GM10266 (cell line): ENCODE results near the gene ZBTB26.

ENCODE experiments used
- DNase-seq: peaks from one replicate; pipeline ENCODE4 v3.0.0; 2012; ENCODE audit errors: extremely low spot score
- TF ChIP-seq, protein P1 (sequence below): IDR thresholded peaks from 2 replicates; pipeline ENCODE4 v1.5.1; 2012; ENCODE audit warnings: mild to moderate bottlenecking, low read depth; ENCODE audit not compliant: control insufficient read depth, insufficient read depth; ENCODE audit errors: missing control alignments

Gene ZBTB26

DNA sequence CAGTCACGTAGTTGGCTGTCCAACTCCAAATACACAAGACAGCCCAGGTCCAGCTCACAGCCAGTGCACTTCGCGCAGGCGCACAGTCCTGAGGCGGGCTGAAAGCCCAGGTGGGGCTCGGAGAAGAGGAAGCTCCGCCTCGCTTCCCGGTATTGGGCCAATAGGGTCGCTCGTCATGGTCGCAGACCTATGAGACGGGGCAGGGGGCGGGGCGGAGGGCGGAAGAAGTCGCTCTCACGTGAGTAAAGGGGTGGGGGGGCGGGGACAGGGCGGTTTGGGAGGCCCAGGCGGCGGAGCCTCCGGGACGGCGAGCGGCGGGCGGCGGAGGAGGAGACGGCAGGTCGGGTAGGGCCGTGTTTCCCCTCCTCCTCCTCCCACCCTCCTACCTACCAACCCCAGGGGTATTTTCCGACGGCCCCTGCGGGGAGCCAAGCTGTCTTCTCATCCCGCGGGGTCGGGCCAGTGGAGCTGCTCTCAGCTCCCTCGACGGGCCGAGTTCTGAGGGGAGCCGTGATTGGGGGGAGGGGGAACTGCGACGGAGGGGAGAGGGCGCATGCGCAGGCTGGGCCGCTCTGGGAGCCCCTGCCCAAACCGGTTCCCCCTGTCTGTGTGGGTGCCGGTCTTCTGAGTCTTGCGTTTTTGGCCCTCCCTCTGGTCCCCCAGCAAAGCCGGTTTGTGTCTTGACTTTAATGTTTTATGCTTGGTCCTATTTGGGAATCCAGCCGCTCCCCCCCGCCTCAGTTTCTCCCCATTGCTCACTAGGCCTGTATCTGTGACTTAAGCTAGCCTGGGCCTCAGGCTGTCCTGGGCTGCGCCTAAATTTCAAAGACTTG lies 9.7 kb upstream of the ZBTB26 start, which contains the start of gene RABGAP1:
TSS of gene RABGAP1 (plus strand) at position 272 of the 833 bp plus-strand sequence. CDS start 16,040 bp downstream, outside the sequence.
- TF ChIP-seq, protein P1, sequence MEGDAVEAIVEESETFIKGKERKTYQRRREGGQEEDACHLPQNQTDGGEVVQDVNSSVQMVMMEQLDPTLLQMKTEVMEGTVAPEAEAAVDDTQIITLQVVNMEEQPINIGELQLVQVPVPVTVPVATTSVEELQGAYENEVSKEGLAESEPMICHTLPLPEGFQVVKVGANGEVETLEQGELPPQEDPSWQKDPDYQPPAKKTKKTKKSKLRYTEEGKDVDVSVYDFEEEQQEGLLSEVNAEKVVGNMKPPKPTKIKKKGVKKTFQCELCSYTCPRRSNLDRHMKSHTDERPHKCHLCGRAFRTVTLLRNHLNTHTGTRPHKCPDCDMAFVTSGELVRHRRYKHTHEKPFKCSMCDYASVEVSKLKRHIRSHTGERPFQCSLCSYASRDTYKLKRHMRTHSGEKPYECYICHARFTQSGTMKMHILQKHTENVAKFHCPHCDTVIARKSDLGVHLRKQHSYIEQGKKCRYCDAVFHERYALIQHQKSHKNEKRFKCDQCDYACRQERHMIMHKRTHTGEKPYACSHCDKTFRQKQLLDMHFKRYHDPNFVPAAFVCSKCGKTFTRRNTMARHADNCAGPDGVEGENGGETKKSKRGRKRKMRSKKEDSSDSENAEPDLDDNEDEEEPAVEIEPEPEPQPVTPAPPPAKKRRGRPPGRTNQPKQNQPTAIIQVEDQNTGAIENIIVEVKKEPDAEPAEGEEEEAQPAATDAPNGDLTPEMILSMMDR, result no peak
- peak; percentile 97 for DNase-seq

DNA sequence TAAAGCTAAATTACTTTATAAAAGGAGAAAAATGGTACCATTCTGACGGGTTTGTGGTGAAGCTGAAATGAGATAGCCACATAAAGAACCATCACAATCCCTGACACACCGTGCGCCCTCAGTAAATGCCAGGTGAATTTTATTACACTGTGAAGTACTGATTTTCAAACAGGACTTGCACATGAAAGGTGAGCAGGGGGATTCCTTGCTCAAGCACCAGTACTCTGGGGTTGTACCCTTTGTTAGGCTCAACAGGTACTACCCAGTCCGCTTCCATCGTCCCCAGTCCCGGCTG lies 9.1 kb upstream of the ZBTB26 start:
- DNase-seq, result no peak
- TF ChIP-seq, protein P1, result no peak

DNA sequence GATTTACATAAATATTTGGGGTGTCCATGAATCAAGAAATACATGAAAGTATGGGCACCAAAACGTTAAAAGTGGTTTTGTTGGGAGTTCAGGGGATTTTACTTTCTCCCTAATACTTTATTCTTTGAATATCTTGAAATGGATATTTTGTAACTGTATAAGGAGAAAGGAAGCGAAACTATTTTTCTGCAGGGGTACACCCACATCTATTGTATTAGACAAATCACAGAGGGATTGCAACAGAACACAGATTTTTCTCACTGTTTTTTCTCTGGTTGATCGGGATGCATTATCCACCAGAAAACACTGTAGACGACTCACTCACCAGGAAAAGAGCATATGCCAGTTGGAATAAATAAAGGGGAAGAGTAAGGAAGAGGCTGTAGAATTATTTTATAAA lies 8.3 kb upstream of the ZBTB26 start:
- TF ChIP-seq, protein P1, result no peak
- no peak for DNase-seq

DNA sequence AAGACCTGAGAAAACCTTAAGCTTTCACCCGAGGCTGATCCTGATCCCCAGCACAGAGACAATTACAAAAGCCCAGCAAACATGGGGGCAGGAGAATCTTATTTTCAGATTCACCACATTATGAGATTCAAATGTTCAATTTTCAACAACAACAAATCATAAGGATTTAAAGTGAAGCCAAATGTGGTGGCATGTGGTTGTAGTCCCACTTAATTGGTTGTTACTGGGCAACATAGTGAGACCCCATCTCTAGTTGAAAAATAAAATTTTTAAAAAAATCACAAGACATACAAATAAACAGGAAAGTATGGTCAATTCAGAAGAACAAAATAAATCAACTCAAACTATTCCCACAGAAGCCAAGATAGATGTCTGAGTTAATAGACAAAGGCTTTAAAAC lies 5.6 kb upstream of the ZBTB26 start:
- TF ChIP-seq, protein P1, result no peak
- DNase-seq, result no peak

DNA sequence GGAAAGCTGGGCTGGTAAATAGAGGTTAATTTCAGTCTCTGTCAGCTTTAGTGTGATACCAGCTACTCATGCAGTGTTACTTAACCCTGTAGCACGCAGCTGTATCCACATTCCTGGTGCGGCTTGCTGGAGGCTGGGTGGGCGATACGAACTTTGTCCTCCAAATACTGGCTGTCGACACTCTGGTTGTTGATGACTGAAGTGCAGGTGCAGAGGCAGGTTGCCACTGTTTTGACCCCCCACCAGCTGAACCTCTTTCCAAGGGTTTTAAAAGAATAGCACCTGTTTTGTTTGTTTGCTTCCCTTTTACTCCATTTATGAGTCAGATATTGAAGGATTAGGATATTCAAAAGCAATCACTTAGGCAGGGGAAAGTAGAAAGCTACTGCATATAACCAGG lies 5.2 kb upstream of the ZBTB26 start:
- no peak for DNase-seq
- TF ChIP-seq, protein P1, result no peak

DNA sequence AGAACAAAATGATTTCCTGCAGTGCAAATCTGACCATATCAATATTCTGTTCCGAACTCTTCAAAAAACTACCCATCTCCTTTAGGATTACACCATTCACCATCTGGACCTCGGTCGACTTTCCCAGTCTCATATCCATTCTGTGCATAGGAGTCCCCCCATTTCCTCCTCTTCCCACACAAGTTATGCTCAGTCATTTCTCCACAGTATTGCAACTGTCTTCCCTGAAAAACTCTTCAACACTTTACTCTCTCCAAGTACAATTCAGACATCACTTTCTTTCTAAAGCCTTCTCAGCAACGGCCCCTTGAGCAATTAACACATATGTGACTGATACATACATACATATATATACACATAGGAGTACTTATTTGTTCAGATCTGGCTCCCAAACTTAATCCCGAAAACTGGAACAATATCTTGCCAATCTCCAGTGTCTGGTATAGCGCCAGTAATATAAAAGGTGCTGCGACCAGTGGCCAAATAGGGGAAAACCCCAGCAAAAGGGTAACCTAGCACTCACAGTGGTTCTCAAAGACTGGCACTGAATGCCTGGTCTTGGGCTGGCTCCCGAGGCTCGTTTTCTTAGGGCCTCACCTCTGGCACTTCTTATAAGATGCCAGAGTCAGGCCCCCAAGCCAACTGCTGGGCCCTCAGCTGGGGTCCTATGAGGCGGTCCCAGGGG lies 629 bp downstream of the ZBTB26 start:
- TF ChIP-seq, protein P1, result no peak
- DNase-seq, result peak; percentile 17

DNA sequence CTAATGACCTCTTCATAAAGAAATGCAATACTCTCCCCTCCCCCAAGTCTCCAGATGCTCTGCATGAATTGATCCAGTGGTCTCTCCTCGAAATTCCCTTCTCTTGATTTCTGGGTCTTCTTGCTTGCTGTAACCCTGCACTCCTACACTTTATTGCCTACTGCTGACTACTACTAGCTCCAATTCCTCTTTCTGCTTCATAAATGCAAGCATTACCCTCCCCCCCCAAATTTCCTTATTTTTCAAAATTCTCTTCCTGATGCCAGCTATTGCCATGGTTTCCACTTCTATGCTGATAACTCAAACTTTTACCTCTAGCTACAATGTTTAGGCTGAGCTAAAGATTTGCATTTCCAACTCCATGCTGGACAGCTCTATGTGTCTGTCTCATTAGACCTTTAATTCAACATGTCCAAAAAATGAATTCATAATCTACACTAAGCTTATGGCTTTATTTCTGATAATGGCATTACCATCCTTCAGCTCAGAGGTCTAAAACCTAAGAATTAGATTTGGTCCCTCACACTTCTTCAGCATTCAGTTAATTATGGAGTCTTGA lies 1.4 kb downstream of the ZBTB26 start:
- TF ChIP-seq, protein P1, result no peak
- DNase-seq, result no peak
